IMR-90 (cell line): Measurements from ENCODE around the gene VWA8. TPM values are rescaled to one million over a fixed set of nuclear protein-coding genes. Genes with fewer than 3 reads are reported as not detected.

ENCODE experiments used
- ATAC-seq: fragments of 200-7000 bp; cut with Tn5 transposase; 2 replicates; pipeline ENCODE4 v1.9.1; 2020; ENCODE audit warnings: low read depth, mild to moderate bottlenecking, moderate library complexity
- BruUV-seq: library from RNA; stranded (reverse); fragments of 400-500 nt; replicated peaks from 2 replicates; lab custom pipeline; 2021; lab: Mats Ljungman, UMichigan
- CTCF ChIA-PET: fragments of 300-600 bp; formaldehyde crosslinking; extraction: SDS; loops from one replicate; lab custom pipeline; 2021; ENCODE audit warnings: antibody characterized with exemption; lab: Yijun Ruan, JAX
- POLR2A ChIA-PET: fragments of 300-600 bp; sonication (Branson Sonifier 250); formaldehyde crosslinking; loops from one replicate; lab custom pipeline; 2022; ENCODE audit warnings: antibody characterized with exemption; ENCODE audit not compliant: unreplicated experiment; lab: Charles Lee
- DNase-seq: peaks from one replicate; pipeline ENCODE4 v3.0.0; 2013
- H2AFZ ChIP-seq: replicated peaks from 2 replicates; pipeline ENCODE3; 2013; ENCODE audit warnings: low read length, mild to moderate bottlenecking; ENCODE audit not compliant: poor library complexity
- H2AK5ac ChIP-seq: 2 replicates; pipeline ENCODE4 v1.6.1; 2013; ENCODE audit warnings: low read depth, low read length, inconsistent platforms
- H2AK9ac ChIP-seq: replicated peaks from 2 replicates; pipeline ENCODE3; 2013; ENCODE audit warnings: mild to moderate bottlenecking, low read depth, low read length, moderate library complexity; ENCODE audit not compliant: poor library complexity
- H2BK120ac ChIP-seq: 2 replicates; pipeline ENCODE4 v1.6.1; 2013; ENCODE audit warnings: low read depth, low read length, inconsistent platforms
- H2BK15ac ChIP-seq: 3 replicates; pipeline ENCODE4 v1.6.1; 2013; ENCODE audit warnings: low read depth, low read length, inconsistent platforms
- H2BK20ac ChIP-seq: 2 replicates; pipeline ENCODE4 v1.6.1; 2013; ENCODE audit warnings: low read depth, mild to moderate bottlenecking, inconsistent platforms, low read length, moderate library complexity
- H2BK5ac ChIP-seq: 2 replicates; pipeline ENCODE4 v1.6.1; 2013; ENCODE audit warnings: mild to moderate bottlenecking, low read depth, low read length, inconsistent platforms; ENCODE audit not compliant: poor library complexity, severe bottlenecking
- H3K14ac ChIP-seq: replicated peaks from 2 replicates; pipeline ENCODE4 v1.6.1; 2013; ENCODE audit warnings: low read depth, low read length, inconsistent platforms
- H3K18ac ChIP-seq: 2 replicates; pipeline ENCODE4 v1.6.1; 2013; ENCODE audit warnings: low read depth, low read length, control low read depth
- H3K23ac ChIP-seq: 2 replicates; pipeline ENCODE4 v1.6.1; 2013; ENCODE audit warnings: low read depth, low read length, inconsistent platforms
- H3K27ac ChIP-seq: 2 replicates; pipeline ENCODE4 v1.5.1; 2013; ENCODE audit warnings: mild to moderate bottlenecking, control low read depth, low read length; ENCODE audit not compliant: insufficient read depth
- H3K27me3 ChIP-seq: 2 replicates; pipeline ENCODE4 v1.6.1; 2013; ENCODE audit warnings: low read length; ENCODE audit not compliant: control insufficient read depth, insufficient read depth
- H3K36me3 ChIP-seq: 2 replicates; pipeline ENCODE4 v1.6.1; 2013; ENCODE audit warnings: low read length, mixed read lengths; ENCODE audit not compliant: control insufficient read depth, insufficient read depth
- H3K4ac ChIP-seq: 2 replicates; pipeline ENCODE4 v1.6.1; 2013; ENCODE audit warnings: low read depth, low read length, inconsistent platforms
- H3K4me1 ChIP-seq: 2 replicates; pipeline ENCODE4 v1.6.1; 2013; ENCODE audit warnings: low read length, mixed read lengths; ENCODE audit not compliant: control insufficient read depth, insufficient read depth
- H3K4me2 ChIP-seq: 2 replicates; pipeline ENCODE4 v1.6.1; 2013; ENCODE audit warnings: low read depth, mild to moderate bottlenecking, control low read depth, low read length, moderate library complexity
- H3K4me3 ChIP-seq: 2 replicates; pipeline ENCODE4 v1.5.1; 2013; ENCODE audit warnings: low read depth, mild to moderate bottlenecking, control low read depth, low read length, moderate library complexity; ENCODE audit not compliant: insufficient read depth
- H3K56ac ChIP-seq: 2 replicates; pipeline ENCODE4 v1.6.1; 2013; ENCODE audit warnings: low read length, inconsistent platforms; ENCODE audit not compliant: insufficient read depth; ENCODE audit errors: extremely low read depth
- H3K79me1 ChIP-seq, 2 experiments: 2 replicates each; pipeline ENCODE4 v1.6.1; 2013; ENCODE audit warnings: low read length in 2 of 2, inconsistent platforms in 1 of 2, low read depth in 1 of 2
- H3K9ac ChIP-seq: 2 replicates; pipeline ENCODE4 v1.6.1; 2013; ENCODE audit warnings: low read depth, low read length, control low read depth
- H3K9me1 ChIP-seq: 2 replicates; pipeline ENCODE4 v1.6.1; 2013; ENCODE audit warnings: low read length, inconsistent platforms; ENCODE audit not compliant: insufficient read depth
- H3K9me3 ChIP-seq: 2 replicates; pipeline ENCODE4 v1.6.1; 2013; ENCODE audit warnings: low read length; ENCODE audit not compliant: control insufficient read depth, insufficient read depth
- H4K20me1 ChIP-seq: 2 replicates; pipeline ENCODE4 v1.6.1; 2013; ENCODE audit warnings: low read length, inconsistent platforms; ENCODE audit not compliant: insufficient read depth
- H4K5ac ChIP-seq: 2 replicates; pipeline ENCODE4 v1.6.1; 2013; ENCODE audit warnings: mild to moderate bottlenecking, low read depth, low read length, control low read depth
- H4K8ac ChIP-seq, 2 experiments: 2 replicates each; pipeline ENCODE4 v1.6.1; 2013; ENCODE audit warnings: low read depth in 2 of 2, low read length in 2 of 2, control low read depth in 1 of 2, inconsistent platforms in 1 of 2
- H4K91ac ChIP-seq: 2 replicates; pipeline ENCODE4 v1.6.1; 2013; ENCODE audit warnings: low read depth, low read length, inconsistent platforms; ENCODE audit not compliant: insufficient read depth
- CEBPB ChIP-seq: IDR thresholded peaks from 2 replicates; pipeline ENCODE4 v1.6.1; 2012; ENCODE audit warnings: low read depth, low read length, improper control_type of control experiment
- POLR2A ChIP-seq: IDR thresholded peaks from 2 replicates; pipeline ENCODE4 v1.6.1; 2012; ENCODE audit warnings: mild to moderate bottlenecking, low read depth, low read length
- dilution Hi-C: fragments of 300-500 bp; cut with HindIII; formaldehyde crosslinking; loops from one replicate; pipeline ENCODE4 v1.14.3; 2018; ENCODE audit warnings: low sequenced_read_pairs; ENCODE audit not compliant: unreplicated experiment
- in situ Hi-C: fragments of 300-500 bp; cut with MboI; formaldehyde crosslinking; loops from 3 replicates; pipeline ENCODE4 v1.14.3; 2019; ENCODE audit warnings: low sequenced_read_pairs, inconsistent platforms, mixed read lengths
- intact Hi-C: fragments of 100-400 bp; cut with micrococcal nuclease; formaldehyde crosslinking; loops from 2 replicates; pipeline ENCODE4 v1.10.0; 2022
- polyA plus RNA-seq, 3 experiments: library from polyadenylated mRNA; depleted of rRNA; stranded (reverse); fragments of >200 nt; gene quantifications; 2 replicates each; pipeline ENCODE4 v1.2.3, GENCODE V29; 2012; ENCODE audit warnings: low replicate concordance in 1 of 3
- total RNA-seq: library from RNA; depleted of rRNA; stranded (reverse); fragments of >200 nt; gene quantifications from 2 replicates; pipeline ENCODE4 v1.2.3, GENCODE V29; 2012

The VWA8 gene
- total and polyA plus RNA-seq, 2 of the 4 experiments (the other 2 are of a cell fraction), result 5.9 to 18.3 TPM

DNA sequence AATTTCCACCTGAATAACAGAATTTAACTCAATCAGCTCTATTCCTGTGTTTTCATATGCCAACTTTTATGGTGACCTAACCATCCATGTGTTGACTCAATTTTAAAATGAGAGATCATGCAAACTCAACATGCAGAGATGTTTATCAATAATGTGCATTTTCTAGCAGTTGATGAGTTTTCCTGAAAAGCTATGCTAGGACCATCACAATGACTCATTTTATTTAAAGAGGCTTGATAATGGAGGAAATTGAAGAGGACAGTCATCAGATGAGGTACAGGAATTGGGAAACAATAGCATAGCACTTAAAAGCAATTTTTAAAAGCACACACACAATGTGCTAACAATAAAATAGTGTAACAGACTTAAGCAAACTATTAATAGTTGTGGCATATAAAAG lies 127.1 kb downstream of the VWA8 start:
- Histone ChIP-seq H4K5ac (no peak overlapping the region), H3K18ac (no peak overlapping the region), H3K9ac (no peak overlapping the region), H2AK9ac (no peak overlapping the region), H2AK5ac (no peak overlapping the region), H3K27ac (no peak overlapping the region), H2BK20ac (no peak overlapping the region), H3K23ac (no peak overlapping the region), H3K9me1 (peaks cover 2% of the 10 kb centered on the region; the same call in 1 of the 2 replicates), H4K91ac (no peak overlapping the region), H3K4me3 (no peak overlapping the region), H4K20me1 (no peaks in the 10 kb centered on the region), H3K4me2 (no peak overlapping the region), H2AFZ (no peak overlapping the region), H4K8ac (no peak overlapping the region), H3K36me3 (peaks cover 2% of the 10 kb centered on the region; the same call in 1 of the 2 replicates), H2BK120ac (no peak overlapping the region), H2BK5ac (no peak overlapping the region), H3K14ac (no peak overlapping the region), H3K4ac (no peak overlapping the region), H3K4me1 (peaks cover under 1% of the 10 kb centered on the region), H2BK15ac (no peak overlapping the region), H3K79me1 (peaks cover 0 to 3% of the 10 kb centered on the region in 2 experiments; a peak in 2 of 4 replicates), H3K56ac (no peak overlapping the region), H3K9me3 (no peaks in the 10 kb centered on the region), H3K27me3 (no peaks in the 10 kb centered on the region)
- dilution Hi-C loops (no loop called here), intact Hi-C loops (no loop called here), in situ Hi-C loops (no loop called here)
- ChIA-PET POLR2A (no interaction called here), CTCF (no interaction called here)
- DNase-seq, result peak; percentile 40
- no TSS peak for BruUV-seq
- TF ChIP-seq CEBPB (peak; percentile 23; the same call in 1 of the 2 replicates), POLR2A (no peak)
- no peak for ATAC-seq
